Activated B cell treated with CpG ODN at 0.5 μM for 24 hours (primary cell): ENCODE measurements around the gene ZSWIM4. TPM values are rescaled to one million over a fixed set of nuclear protein-coding genes. Genes with fewer than 3 reads are reported as not detected.

Experiments
- ATAC-seq: fragments of 200-7000 bp; cut with Tn5 transposase; one replicate; pipeline ENCODE4 v1.10.0; 2021; ENCODE audit warnings: low read depth, mild to moderate bottlenecking, moderate library complexity
- CTCF ChIA-PET: fragments of 350-600 bp; sonication (Branson Sonifier 250); formaldehyde crosslinking; loops from one replicate; lab custom pipeline; 2021; ENCODE audit warnings: antibody characterized with exemption; lab: Charles Lee
- POLR2A ChIA-PET: fragments of 350-600 bp; sonication (Branson Sonifier 250); formaldehyde crosslinking; loops from one replicate; lab custom pipeline; 2021; ENCODE audit warnings: antibody characterized with exemption; lab: Charles Lee
- DNase-seq: peaks from one replicate; pipeline ENCODE4 v3.0.0; 2022
- H3K27ac Mint-ChIP-seq: one replicate; pipeline ENCODE4 v1.8.0; 2020; ENCODE audit warnings: mixed read lengths
- H3K27me3 Mint-ChIP-seq: one replicate; pipeline ENCODE4 v1.8.0; 2021; ENCODE audit warnings: mixed read lengths
- H3K36me3 Mint-ChIP-seq: one replicate; pipeline ENCODE4 v1.8.0; 2021; ENCODE audit warnings: low read depth, mixed read lengths
- H3K4me1 Mint-ChIP-seq: one replicate; pipeline ENCODE4 v1.8.0; 2021; ENCODE audit warnings: mixed read lengths
- H3K4me3 Mint-ChIP-seq: one replicate; pipeline ENCODE4 v1.8.0; 2020; ENCODE audit warnings: mild to moderate bottlenecking, mixed read lengths
- H3K9me3 Mint-ChIP-seq: one replicate; pipeline ENCODE4 v1.8.0; 2020; ENCODE audit warnings: mixed read lengths
- CTCF ChIP-seq: fragments of 200-600 bp; IDR thresholded peaks from one replicate; pipeline ENCODE4 v1.8.0; 2022; ENCODE audit warnings: antibody characterized with exemption, mild to moderate bottlenecking
- intact Hi-C: fragments of 100-400 bp; cut with micrococcal nuclease; formaldehyde crosslinking; loops from one replicate; pipeline ENCODE4 v1.15.1; 2024
- total RNA-seq: library from RNA; stranded (reverse); gene quantifications from 2 replicates; pipeline ENCODE4 v1.2.3, GENCODE V29; 2022

ZSWIM4 gene
- total RNA-seq, 1 donor from 2014 or later: 11.2 TPM

- Mint-ChIP-seq H3K9me3 (no peaks in the 10 kb centered on the region), H3K27ac (no peak overlapping the region), H3K36me3 (peaks cover 31% of the 10 kb centered on the region), H3K4me3 (peak overlapping the region; percentile 24), H3K27me3 (no peaks in the 10 kb centered on the region), H3K4me1 (peaks cover 16% of the 10 kb centered on the region)
- ChIA-PET CTCF (no interaction called here), POLR2A (interaction anchor here (3.0 to 3.2 kb wide), 2 partner anchors 8 to 18 kb away, joined by 14 to 19 read pairs; partner anchors contain the start of gene C19orf53)
- intact Hi-C loops: no loop called here
- ATAC-seq (no peak), DNase-seq (no peak)
- no peak for TF ChIP-seq CTCF
Observed at GRCh38 chr19:13766095-13766481, 29.2 kb upstream of the ZSWIM4 start.

- ATAC-seq: no peak
- Mint-ChIP-seq H3K4me1 (peaks cover 14% of the 10 kb centered on the region), H3K27ac (no peak overlapping the region), H3K4me3 (no peak overlapping the region), H3K36me3 (peaks cover 26% of the 10 kb centered on the region), H3K27me3 (no peaks in the 10 kb centered on the region), H3K9me3 (no peaks in the 10 kb centered on the region)
- CTCF ChIA-PET: no interaction called here
- intact Hi-C loops: no loop called here
- POLR2A ChIA-PET: no interaction called here
- TF ChIP-seq CTCF: no peak
- DNase-seq: no peak
Observed at GRCh38 chr19:13768510-13768909, 26.7 kb upstream of the ZSWIM4 start.

- Mint-ChIP-seq H3K9me3 (no peaks in the 10 kb centered on the region), H3K27ac (no peak overlapping the region), H3K4me1 (peaks cover 20% of the 10 kb centered on the region), H3K27me3 (no peaks in the 10 kb centered on the region), H3K4me3 (no peak overlapping the region), H3K36me3 (peaks cover 31% of the 10 kb centered on the region)
- ChIA-PET POLR2A (no interaction called here), CTCF (interaction anchor here (1.1 kb wide), 1 partner anchor 93 kb away, joined by 4 read pairs; no protein-coding TSS in a partner anchor)
- DNase-seq (no peak), ATAC-seq (no peak)
- no peak for TF ChIP-seq CTCF
- intact Hi-C loops: no loop called here
Observed at GRCh38 chr19:13770013-13770635, 25.1 kb upstream of the ZSWIM4 start.

- POLR2A ChIA-PET: interaction anchor here (0.5 to 2.7 kb wide), 24 partner anchors 9 to 842 kb away, joined by 3 to 29 read pairs (median 6); partner anchors contain the start of genes MRI1 and ZSWIM4
- H3K9me3 Mint-ChIP-seq: no peaks in the 10 kb centered on the region
- intact Hi-C loops: loop anchor here (1.0 to 2.0 kb wide), 5 partner anchors 10 to 306 kb away; partner anchors contain the start of genes MRI1 and ZSWIM4
Observed at GRCh38 chr19:13774217-13775191, 20.7 kb upstream of the ZSWIM4 start, which contains the start of gene C19orf53. TSS of gene C19orf53 (plus strand) at chr19:13774456. CDS start at chr19:13774478, 22 bp downstream.

More at GRCh38 chr19:13774217-13775191, 20.7 kb upstream of the ZSWIM4 start, which contains the start of gene C19orf53:
- DNase-seq (peak; percentile 86), ATAC-seq (peak; percentile 99)
- Mint-ChIP-seq H3K36me3 (peaks cover 54% of the 10 kb centered on the region), H3K4me3 (peak within 1 kb of the TSS; percentile 100), H3K27me3 (no peaks in the 10 kb centered on the region), H3K27ac (peak within 1 kb of the TSS; percentile 95), H3K4me1 (peaks cover 26% of the 10 kb centered on the region)
- CTCF ChIA-PET: interaction anchor here (0.5 to 2.6 kb wide), 4 partner anchors 10 to 771 kb away, joined by 3 to 19 read pairs (median 6); no protein-coding TSS in a partner anchor
- no peak for TF ChIP-seq CTCF
